Lung (tissue), 12 donors: ENCODE results near the gene FARP1. TPM values are rescaled to one million over a fixed set of nuclear protein-coding genes. Genes with fewer than 3 reads are reported as not detected.

Experiments used
- ATAC-seq: fragments of 200-7000 bp; cut with Tn5 transposase; one replicate; pipeline ENCODE4 v1.9.1; 2020; ENCODE audit warnings: moderate number of reproducible peaks; ENCODE audit not compliant: insufficient read depth, low FRiP score
- DNase-seq, 3 donors: peaks; one replicate each; pipeline ENCODE4 v3.0.0-alpha.2; 2013 to 2017
- H3K27ac ChIP-seq, 2 donors: one replicate each; pipeline ENCODE4 v1.5.1; 2013; ENCODE audit warnings: mild to moderate bottlenecking in 2 of 2, moderate library complexity in 2 of 2, control low read depth in 1 of 2, inconsistent platforms in 1 of 2, low read depth in 1 of 2, low read length in 1 of 2
- H3K27me3 ChIP-seq, 3 donors: one replicate each; pipeline ENCODE4 v1.5.1; 2013; ENCODE audit warnings: low read length in 2 of 3; ENCODE audit not compliant: control insufficient read depth in 3 of 3, insufficient read depth in 3 of 3
- H3K36me3 ChIP-seq, 4 donors: one replicate each; pipeline ENCODE4 v1.5.1; 2013; ENCODE audit warnings: low read length in 4 of 4, mild to moderate bottlenecking in 1 of 4, moderate library complexity in 1 of 4; ENCODE audit not compliant: control insufficient read depth in 4 of 4, insufficient read depth in 4 of 4
- H3K4me1 ChIP-seq, 5 donors: one replicate each; pipeline ENCODE4 v1.5.1; 2013; ENCODE audit warnings: low read length in 5 of 5, mild to moderate bottlenecking in 2 of 5, moderate library complexity in 1 of 5; ENCODE audit not compliant: control insufficient read depth in 5 of 5, insufficient read depth in 5 of 5
- H3K4me3 ChIP-seq: one replicate; pipeline ENCODE4 v1.5.1; 2013; ENCODE audit warnings: mild to moderate bottlenecking, control low read depth, moderate library complexity
- H3K9ac ChIP-seq, 2 donors: one replicate each; pipeline ENCODE4 v1.5.1; 2013; ENCODE audit warnings: low read length in 2 of 2, control low read depth in 1 of 2; ENCODE audit not compliant: insufficient read depth in 1 of 2
- H3K9me3 ChIP-seq, 4 donors: one replicate each; pipeline ENCODE4 v1.5.1; 2013; ENCODE audit warnings: low read length in 3 of 4, mild to moderate bottlenecking in 1 of 4, moderate library complexity in 1 of 4; ENCODE audit not compliant: control insufficient read depth in 4 of 4, insufficient read depth in 3 of 4
- CTCF ChIP-seq: IDR thresholded peaks from 2 replicates; pipeline ENCODE4 v1.5.1; 2012; ENCODE audit warnings: mild to moderate bottlenecking; ENCODE audit errors: control extremely low read depth, extremely low read depth
- WGBS, 2 donors: extraction: QIAGEN DNeasy Blood & Tissue Kit; methylation state at CpG; one replicate each; pipeline ENCODE4 v1.1.7; 2013; 5-methylcytosine and 5-hydroxymethylcytosine counted together
- polyA plus RNA-seq, 2 donors: library from polyadenylated mRNA; stranded (reverse); fragments of 200-250 nt; gene quantifications; one replicate each; pipeline ENCODE4 v1.2.1, GENCODE V29; 2013
- total RNA-seq, 2 donors: library from RNA; depleted of rRNA in 1 of 2; stranded (reverse); fragments of >200 nt in 1 of 2; gene quantifications; one replicate each; pipeline ENCODE4 v1.2.1, GENCODE V29; 2014 to 2021
- donor health status: control.
- donor health status: control.
- donor health status: Bipolar disorder and iron deficiency.
- donor health status: healthy.
- donor health status: DM: yes; HTN: yes; CAD: no.

FARP1 gene
- total and polyA plus RNA-seq, 4 donors, result 20.8 to 102 (median 54.4) TPM

GRCh38 chr13:98495627-98496478 lies 353.0 kb downstream of the FARP1 start:
- H3K36me3 ChIP-seq, result peaks cover 0 to 7% (median 6%) of the 10 kb centered on the region in 4 donors
- H3K9me3 ChIP-seq, result peaks cover 0 to 1% (median 0%) of the 10 kb centered on the region in 4 donors
- peaks cover 7 to 45% (median 14%) of the 10 kb centered on the region in 5 donors for H3K4me1 ChIP-seq
- WGBS, 2 donors, result 53 to 62% methylated on average over 15 of the region's 15 CpGs
- TF ChIP-seq CTCF, result no peak
- peak; percentile 31 for ATAC-seq
- H3K9ac ChIP-seq, result peak overlapping the region in 1 of 2 donors; percentile 19
- peak; percentile 71 to 87 (median 86) for DNase-seq
- no peak overlapping the region for H3K4me3 ChIP-seq
- no peaks in the 10 kb centered on the region for H3K27me3 ChIP-seq
- H3K27ac ChIP-seq, result peak overlapping the region; percentile 1 to 82

GRCh38 chr13:98496479-98496791 lies 353.5 kb downstream of the FARP1 start:
- 49 to 76% methylated on average over 3 of the region's 3 CpGs for WGBS, 2 donors
- Histone ChIP-seq H3K4me3 (no peak overlapping the region), H3K36me3 (peaks cover 0 to 7% (median 6%) of the 10 kb centered on the region in 4 donors), H3K27me3 (no peaks in the 10 kb centered on the region), H3K9me3 (peaks cover 0 to 1% (median 0%) of the 10 kb centered on the region in 4 donors), H3K27ac (peak overlapping the region; percentile 1 to 82), H3K4me1 (peaks cover 7 to 41% (median 12%) of the 10 kb centered on the region in 5 donors), H3K9ac (no peak overlapping the region)
- no peak for TF ChIP-seq CTCF
- peak; percentile 16 for ATAC-seq
- DNase-seq, result no peak

GRCh38 chr13:98496966-98497365 lies 354.1 kb downstream of the FARP1 start:
- peak overlapping the region; percentile 1 to 62 for H3K27ac ChIP-seq
- H3K9me3 ChIP-seq, result peaks cover 0 to 1% (median 0%) of the 10 kb centered on the region in 4 donors
- ATAC-seq (no peak), DNase-seq (no peak)
- WGBS, 2 donors, result 88 to 97% methylated on average over 8 of the region's 8 CpGs
- no peak for TF ChIP-seq CTCF
- peaks cover 7 to 38% (median 12%) of the 10 kb centered on the region in 5 donors for H3K4me1 ChIP-seq
- peaks cover 0 to 7% (median 6%) of the 10 kb centered on the region in 4 donors for H3K36me3 ChIP-seq
- H3K27me3 ChIP-seq, result no peaks in the 10 kb centered on the region
- no peak overlapping the region for H3K9ac ChIP-seq
- no peak overlapping the region for H3K4me3 ChIP-seq
